ENCODE measurements around the gene MFSD2A. TPM values are rescaled to one million over a fixed set of nuclear protein-coding genes. Genes with fewer than 3 reads are reported as not detected.
"Not testable (repeated sequence)": the region's sequence is repeated elsewhere in the genome, so short reads cannot be mapped to it uniquely, and the experiment has no call there.

Gene MFSD2A
- total RNA-seq, 1 donor from 2014 or later: 0.22 TPM

GRCh38 chr1:39981385-39981784 is 26.4 kb downstream of the MFSD2A start:
- Histone ChIP-seq H3K9me3 (replicated peaks) (no peaks in the 10 kb centered on the region), H3K27me3 (ENCODE audit: low read depth) (no peaks in the 10 kb centered on the region), H3K4me3 (no peak overlapping the region), H3K27ac (replicated peaks) (no peak overlapping the region), H3K4me1 (no peaks in the 10 kb centered on the region), H3K36me3 (no peaks in the 10 kb centered on the region)
- DNase-seq: no peak
- TF ChIP-seq CTCF (IDR thresholded peaks at IDR 0.05; ENCODE audit: borderline replicate concordance): no peak
- intact Hi-C loops (cut with micrococcal nuclease): no loop called here

- intact Hi-C loops (cut with micrococcal nuclease): no loop called here
- no peak for DNase-seq
- no peak for TF ChIP-seq CTCF (IDR thresholded peaks at IDR 0.05; ENCODE audit: borderline replicate concordance)
Measured at GRCh38 chr1:39981945-39982344, 27.0 kb downstream of the MFSD2A start.

GRCh38 chr1:39984480-39984879 is 29.5 kb downstream of the MFSD2A start:
- intact Hi-C loops (cut with micrococcal nuclease); H3K4me3 ChIP-seq; H3K36me3 ChIP-seq; H3K4me1 ChIP-seq; DNase-seq; H3K27me3 ChIP-seq (ENCODE audit: low read depth); H3K9me3 ChIP-seq (replicated peaks); H3K27ac ChIP-seq (replicated peaks): not testable (repeated sequence)

More at GRCh38 chr1:39981945-39982344, 27.0 kb downstream of the MFSD2A start:
- H3K27ac ChIP-seq (replicated peaks): no peak overlapping the region
- H3K4me3 ChIP-seq: no peak overlapping the region
- no peaks in the 10 kb centered on the region for H3K36me3 ChIP-seq
- H3K9me3 ChIP-seq (replicated peaks): no peaks in the 10 kb centered on the region
- no peaks in the 10 kb centered on the region for H3K27me3 ChIP-seq (ENCODE audit: low read depth)
- no peaks in the 10 kb centered on the region for H3K4me1 ChIP-seq

- Histone ChIP-seq H3K4me3 (no peak overlapping the region), H3K9me3 (replicated peaks) (no peaks in the 10 kb centered on the region), H3K27ac (replicated peaks) (no peak overlapping the region), H3K4me1 (no peaks in the 10 kb centered on the region), H3K36me3 (no peaks in the 10 kb centered on the region), H3K27me3 (ENCODE audit: low read depth) (no peaks in the 10 kb centered on the region)
- no peak for TF ChIP-seq CTCF (IDR thresholded peaks at IDR 0.05; ENCODE audit: borderline replicate concordance)
- intact Hi-C loops (cut with micrococcal nuclease): no loop called here
- no peak for DNase-seq
Measured at GRCh38 chr1:39984951-39985350, 30.0 kb downstream of the MFSD2A start.

- H3K27ac ChIP-seq (replicated peaks): no peak overlapping the region
- no peak for TF ChIP-seq CTCF (IDR thresholded peaks at IDR 0.05; ENCODE audit: borderline replicate concordance)
- H3K4me3 ChIP-seq: no peak overlapping the region
- intact Hi-C loops (cut with micrococcal nuclease): no loop called here
- H3K36me3 ChIP-seq: no peaks in the 10 kb centered on the region
- no peaks in the 10 kb centered on the region for H3K27me3 ChIP-seq (ENCODE audit: low read depth)
- no peak for DNase-seq
- H3K9me3 ChIP-seq (replicated peaks): no peaks in the 10 kb centered on the region
- no peaks in the 10 kb centered on the region for H3K4me1 ChIP-seq
Measured at GRCh38 chr1:39987869-39988268, 32.9 kb downstream of the MFSD2A start.

GRCh38 chr1:39988618-39989343 is 33.8 kb downstream of the MFSD2A start:
- DNase-seq: no peak
- intact Hi-C loops (cut with micrococcal nuclease): no loop called here
- H3K36me3 ChIP-seq: no peaks in the 10 kb centered on the region
- no peak overlapping the region for H3K4me3 ChIP-seq
- H3K9me3 ChIP-seq (replicated peaks): no peaks in the 10 kb centered on the region
- no peak overlapping the region for H3K27ac ChIP-seq (replicated peaks)
- no peaks in the 10 kb centered on the region for H3K27me3 ChIP-seq (ENCODE audit: low read depth)
- TF ChIP-seq CTCF (IDR thresholded peaks at IDR 0.05; ENCODE audit: borderline replicate concordance): no peak
- H3K4me1 ChIP-seq: no peaks in the 10 kb centered on the region
